GM19324 (cell line): ENCODE results near the gene RABGGTA.

ENCODE experiments used
- ATAC-seq: cut with Tn5 transposase; IDR thresholded peaks from one replicate; pipeline ENCODE4 v1.9.1; 2021; ENCODE audit warnings: mild to moderate bottlenecking, moderate library complexity; ENCODE audit not compliant: unreplicated experiment, low FRiP score

Gene RABGGTA

GRCh38 chr14:24261969-24262327 is 9.4 kb downstream of the RABGGTA start:
- no peak for ATAC-seq

GRCh38 chr14:24261256-24261968 is 10.0 kb downstream of the RABGGTA start:
- no peak for ATAC-seq

GRCh38 chr14:24260780-24261157 is 10.6 kb downstream of the RABGGTA start:
- no peak for ATAC-seq

GRCh38 chr14:24260026-24260779 is 11.2 kb downstream of the RABGGTA start:
- ATAC-seq, result no peak

- ATAC-seq, result no peak
These were observed 11.9 kb downstream of the RABGGTA start for GRCh38 chr14:24259282-24260025.

GRCh38 chr14:24258548-24259265 is 12.7 kb downstream of the RABGGTA start:
- no peak for ATAC-seq

GRCh38 chr14:24258119-24258518 is 13.3 kb downstream of the RABGGTA start:
- no peak for ATAC-seq

- no peak for ATAC-seq
These were observed 14.4 kb downstream of the RABGGTA start for GRCh38 chr14:24256960-24257359.

GRCh38 chr14:24255931-24256711 is 15.3 kb downstream of the RABGGTA start:
- no peak for ATAC-seq

GRCh38 chr14:24255438-24255837 is 16.0 kb downstream of the RABGGTA start:
- ATAC-seq, result no peak

- ATAC-seq, result no peak
These were observed 16.6 kb downstream of the RABGGTA start for GRCh38 chr14:24254630-24255392.

- ATAC-seq, result no peak
These were observed 17.5 kb downstream of the RABGGTA start for GRCh38 chr14:24253936-24254335.

GRCh38 chr14:24252289-24253124 is 18.9 kb downstream of the RABGGTA start:
- ATAC-seq, result no peak

GRCh38 chr14:24251880-24252288 is 19.5 kb downstream of the RABGGTA start:
- no peak for ATAC-seq

GRCh38 chr14:24250354-24250753 is 21.0 kb downstream of the RABGGTA start:
- no peak for ATAC-seq

- no peak for ATAC-seq
These were observed 22.0 kb downstream of the RABGGTA start for GRCh38 chr14:24249230-24250021.

- ATAC-seq, result no peak
These were observed 24.0 kb downstream of the RABGGTA start for GRCh38 chr14:24247422-24247821.

- no peak for ATAC-seq
These were observed 24.6 kb downstream of the RABGGTA start for GRCh38 chr14:24246765-24247212.
